Measurements from ENCODE around the gene PTOV1.

PTOV1 gene

GRCh38 chr19:49806620-49806959 is 44.4 kb upstream of the PTOV1 start:
- H3K4me3 ChIP-seq (ENCODE audit: low read depth, low read length), result no peak overlapping the region
- TF ChIP-seq CTCF (IDR thresholded peaks at IDR 0.05; ENCODE audit: borderline replicate concordance, insufficient read depth, low read depth, low read length), result no peak

- H3K4me3 ChIP-seq (ENCODE audit: low read depth, low read length), result no peak overlapping the region
- TF ChIP-seq CTCF (IDR thresholded peaks at IDR 0.05; ENCODE audit: borderline replicate concordance, insufficient read depth, low read depth, low read length), result no peak
Observed at GRCh38 chr19:49807058-49807903, 43.7 kb upstream of the PTOV1 start.

GRCh38 chr19:49807904-49808675 is 42.9 kb upstream of the PTOV1 start:
- H3K4me3 ChIP-seq (ENCODE audit: low read depth, low read length), result no peak overlapping the region

DNA sequence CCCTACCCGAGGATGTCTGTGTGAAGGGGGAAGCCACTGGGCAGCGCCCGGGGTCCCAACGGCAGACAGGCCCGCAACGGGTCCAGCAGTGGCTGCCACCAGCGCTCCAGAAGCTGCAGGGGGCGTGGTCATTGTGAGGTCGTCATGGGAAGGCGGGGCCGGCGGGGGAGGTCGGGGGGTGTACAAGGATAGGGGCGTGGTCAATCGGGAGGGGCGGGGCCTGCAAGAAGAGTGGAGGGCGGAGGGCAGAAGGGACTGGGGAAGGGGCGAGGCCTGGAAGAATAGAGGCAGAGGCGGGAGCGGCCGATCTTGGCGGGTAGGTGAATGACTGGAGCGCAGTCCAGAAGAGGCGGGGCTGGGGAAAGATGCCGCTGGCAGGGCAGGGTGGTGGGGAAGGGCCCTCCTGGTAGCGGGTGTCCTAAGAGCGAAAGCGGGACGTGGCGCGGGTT is 42.2 kb upstream of the PTOV1 start:
- no peak for TF ChIP-seq CTCF (IDR thresholded peaks at IDR 0.05; ENCODE audit: borderline replicate concordance, insufficient read depth, low read depth, low read length)
- H3K4me3 ChIP-seq (ENCODE audit: low read depth, low read length), result peak overlapping the region; percentile 28

More at GRCh38 chr19:49807904-49808675, 42.9 kb upstream of the PTOV1 start:
- no peak for TF ChIP-seq CTCF (IDR thresholded peaks at IDR 0.05; ENCODE audit: borderline replicate concordance, insufficient read depth, low read depth, low read length)

DNA sequence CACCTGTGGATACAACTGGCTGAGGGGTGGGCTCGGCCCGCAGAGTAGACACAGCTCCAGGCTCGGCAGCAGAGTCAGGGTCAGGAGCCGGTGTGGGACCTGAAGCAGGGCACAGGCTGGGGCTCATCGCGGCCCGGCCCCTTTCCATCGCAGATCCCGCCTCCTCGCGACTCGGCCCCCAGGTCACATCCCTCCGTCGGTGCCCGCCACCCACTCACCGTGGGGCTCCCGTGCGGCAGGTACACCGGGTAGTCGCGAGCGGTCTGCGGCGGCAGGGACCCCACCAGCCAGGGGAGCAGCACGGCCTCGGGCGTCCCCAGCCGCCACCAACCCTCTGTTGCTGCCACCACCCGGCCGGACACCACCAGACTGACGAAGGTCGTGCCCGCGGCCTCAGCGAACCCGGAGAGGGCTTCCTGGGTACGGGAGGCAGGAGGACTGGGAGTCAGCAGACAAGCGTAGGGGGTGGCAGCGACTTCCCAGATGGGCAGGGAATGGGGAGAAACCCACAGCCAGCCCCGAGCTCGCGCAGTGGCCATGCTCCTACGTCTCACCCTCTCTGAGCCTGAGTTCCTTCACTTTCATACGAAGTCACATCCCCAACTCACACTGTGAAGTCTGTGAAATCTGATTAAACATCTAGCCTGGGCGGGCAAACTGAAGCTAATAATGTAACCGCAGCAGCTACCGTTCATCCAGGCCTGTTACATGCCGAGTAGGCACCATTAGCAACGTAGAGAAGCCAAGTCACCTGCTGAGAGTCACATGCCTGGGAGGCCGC is 41.6 kb upstream of the PTOV1 start:
- peak overlapping the region; percentile 28 for H3K4me3 ChIP-seq (ENCODE audit: low read depth, low read length)
- TF ChIP-seq CTCF (IDR thresholded peaks at IDR 0.05; ENCODE audit: borderline replicate concordance, insufficient read depth, low read depth, low read length), result no peak

DNA sequence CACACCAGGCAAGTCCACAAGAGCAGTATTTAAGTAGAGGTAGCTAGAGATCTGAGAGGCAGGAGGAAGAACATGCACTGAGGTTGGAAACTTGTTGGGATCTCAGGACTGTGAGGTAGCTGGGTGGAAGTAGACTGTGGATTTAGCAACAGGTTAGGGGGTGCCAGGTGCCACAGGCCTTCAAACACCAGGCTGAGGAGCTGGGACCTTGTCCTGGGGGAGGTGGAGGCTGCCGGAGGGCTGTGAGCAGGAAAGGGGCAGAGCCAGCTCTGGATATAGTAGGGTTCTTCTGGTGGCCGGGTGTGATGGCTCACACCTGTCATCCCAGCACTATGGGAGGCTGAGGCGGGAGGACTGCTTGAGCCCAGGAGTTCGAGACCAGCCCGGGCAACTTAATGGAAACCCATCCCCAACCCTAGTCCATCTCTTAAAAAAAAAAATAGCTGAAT is 41.0 kb upstream of the PTOV1 start:
- TF ChIP-seq CTCF (IDR thresholded peaks at IDR 0.05; ENCODE audit: borderline replicate concordance, insufficient read depth, low read depth, low read length), result no peak
- H3K4me3 ChIP-seq (ENCODE audit: low read depth, low read length), result no peak overlapping the region

Data from GM12875 (cell line).